GM12892 (cell line): ENCODE measurements around the gene TNFRSF8.

Source experiments
- POLR2A ChIP-seq: IDR thresholded peaks from 2 replicates; pipeline ENCODE4 v1.6.1; 2011; ENCODE audit warnings: low read depth, low read length, control low read depth
- POLR2AphosphoS5 ChIP-seq: IDR thresholded peaks from 2 replicates; pipeline ENCODE4 v1.6.1; 2011; ENCODE audit warnings: low read depth, low read length, control low read depth

DNA sequence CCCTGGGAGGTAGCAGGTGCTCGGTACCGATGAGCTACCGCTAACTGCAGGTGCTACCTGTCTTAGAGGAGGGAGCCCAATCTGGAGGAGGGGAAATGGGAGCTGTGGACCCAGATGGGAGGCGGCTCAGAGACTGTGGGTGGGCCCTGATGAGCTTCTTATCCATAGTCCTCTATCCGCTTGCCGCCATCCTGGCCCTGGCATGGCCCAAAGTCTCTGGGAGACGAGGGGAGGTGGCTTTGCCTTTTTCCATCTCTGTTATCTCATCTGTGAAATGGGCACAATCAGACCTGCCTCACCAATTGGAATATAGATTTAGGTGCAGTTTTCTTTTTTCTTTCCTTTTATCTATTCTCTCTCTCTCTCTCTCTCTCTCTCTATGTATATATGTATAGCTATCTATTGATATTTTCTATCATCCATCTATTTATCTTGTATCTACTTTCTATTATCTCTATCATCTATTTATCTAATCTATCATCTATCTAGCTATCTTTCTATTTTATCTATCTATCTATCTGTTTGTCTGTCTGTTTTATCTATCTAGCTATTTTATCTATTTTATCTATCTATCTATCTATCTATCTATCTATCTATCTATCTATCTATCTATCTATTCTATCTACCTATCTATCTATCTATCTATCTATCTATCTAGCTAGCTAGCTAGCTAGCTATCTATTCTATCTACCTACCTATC is 120.1 kb downstream of the TNFRSF8 start:
- no peak for TF ChIP-seq POLR2AphosphoS5
- no peak for TF ChIP-seq POLR2A
